WTC11 (cell line): ENCODE measurements around the gene TSPAN4. TPM values are rescaled to one million over a fixed set of nuclear protein-coding genes. Genes with fewer than 3 reads are reported as not detected.

Experiments
- ATAC-seq: fragments of 200-7000 bp; cut with Tn5 transposase; 2 replicates; pipeline ENCODE4 v1.10.0; 2021; ENCODE audit warnings: mild to moderate bottlenecking, moderate library complexity
- CTCF ChIA-PET: fragments of 300-600 bp; sonication (Branson Sonifier 250); formaldehyde crosslinking; loops from one replicate; lab custom pipeline; 2021; ENCODE audit warnings: antibody characterized with exemption; lab: Charles Lee
- POLR2A ChIA-PET: fragments of 350-600 bp; sonication (Branson Sonifier 250); formaldehyde crosslinking; loops from one replicate; lab custom pipeline; 2021; ENCODE audit warnings: antibody characterized with exemption; lab: Charles Lee
- DNase-seq: peaks from one replicate; pipeline ENCODE4 v3.0.0; 2021; ENCODE audit warnings: low spot score
- H3K27ac Mint-ChIP-seq: 2 replicates; pipeline ENCODE4 v1.8.0; 2021; ENCODE audit warnings: mixed read lengths
- H3K27me3 Mint-ChIP-seq: 2 replicates; pipeline ENCODE4 v1.8.0; 2021; ENCODE audit warnings: low read depth, mild to moderate bottlenecking, moderate library complexity, mixed read lengths
- H3K36me3 Mint-ChIP-seq: 2 replicates; pipeline ENCODE4 v1.8.0; 2021; ENCODE audit warnings: mixed read lengths
- H3K4me1 Mint-ChIP-seq: 2 replicates; pipeline ENCODE4 v1.8.0; 2022; ENCODE audit warnings: mixed read lengths
- H3K4me3 Mint-ChIP-seq: 2 replicates; pipeline ENCODE4 v1.8.0; 2021; ENCODE audit warnings: mild to moderate bottlenecking, moderate library complexity, mixed read lengths
- H3K9me3 Mint-ChIP-seq: 2 replicates; pipeline ENCODE4 v1.8.0; 2021; ENCODE audit warnings: mixed read lengths
- AFF4 ChIP-seq: sonication (generic); formaldehyde crosslinking; IDR thresholded peaks from 2 replicates; pipeline ENCODE4 v1.8.1; 2023; ENCODE audit warnings: mild to moderate bottlenecking, missing genetic modification reagents, borderline replicate concordance
- ATF3 ChIP-seq: sonication (generic); formaldehyde crosslinking; conservative IDR thresholded peaks from 2 replicates; pipeline ENCODE4 v1.8.1; 2022; ENCODE audit warnings: mild to moderate bottlenecking, missing genetic modification reagents
- ATF6 ChIP-seq: sonication (generic); formaldehyde crosslinking; IDR thresholded peaks from 2 replicates; pipeline ENCODE4 v1.8.1; 2023; ENCODE audit warnings: mild to moderate bottlenecking, missing genetic modification reagents
- CREM ChIP-seq: sonication (generic); formaldehyde crosslinking; IDR thresholded peaks from 2 replicates; pipeline ENCODE4 v1.8.1; 2022; ENCODE audit warnings: mild to moderate bottlenecking, missing genetic modification reagents, moderate library complexity
- ESRRA ChIP-seq: sonication (generic); formaldehyde crosslinking; IDR thresholded peaks from 2 replicates; pipeline ENCODE4 v1.8.1; 2022; ENCODE audit warnings: mild to moderate bottlenecking, missing genetic modification reagents, borderline replicate concordance
- FOXK1 ChIP-seq: sonication (generic); formaldehyde crosslinking; IDR thresholded peaks from 2 replicates; pipeline ENCODE4 v1.8.0; 2022; ENCODE audit warnings: mild to moderate bottlenecking, moderate library complexity, missing genetic modification reagents
- FOXP1 ChIP-seq: sonication (generic); formaldehyde crosslinking; IDR thresholded peaks from 2 replicates; pipeline ENCODE4 v1.8.0; 2022; ENCODE audit warnings: missing genetic modification reagents, mild to moderate bottlenecking, moderate library complexity, borderline replicate concordance
- FOXP4 ChIP-seq: sonication (generic); formaldehyde crosslinking; IDR thresholded peaks from 2 replicates; pipeline ENCODE4 v1.8.0; 2022; ENCODE audit warnings: mild to moderate bottlenecking, missing genetic modification reagents
- GABPB1 ChIP-seq: sonication (generic); formaldehyde crosslinking; IDR thresholded peaks from 2 replicates; pipeline ENCODE4 v1.8.1; 2023; ENCODE audit warnings: mild to moderate bottlenecking, missing genetic modification reagents
- HMGXB4 ChIP-seq: sonication (generic); formaldehyde crosslinking; IDR thresholded peaks from 2 replicates; pipeline ENCODE4 v1.8.1; 2023; ENCODE audit warnings: mild to moderate bottlenecking, moderate library complexity, missing genetic modification reagents
- JUN ChIP-seq: sonication (generic); formaldehyde crosslinking; IDR thresholded peaks from 2 replicates; pipeline ENCODE4 v1.8.0; 2023; ENCODE audit warnings: mild to moderate bottlenecking, missing genetic modification reagents
- KAT7 ChIP-seq: sonication (generic); formaldehyde crosslinking; IDR thresholded peaks from 2 replicates; pipeline ENCODE4 v1.8.1; 2023; ENCODE audit warnings: missing genetic modification reagents, mild to moderate bottlenecking, borderline replicate concordance
- PREB ChIP-seq: sonication (generic); formaldehyde crosslinking; IDR thresholded peaks from 2 replicates; pipeline ENCODE4 v1.8.1; 2022; ENCODE audit warnings: mild to moderate bottlenecking, missing genetic modification reagents, moderate library complexity, borderline replicate concordance
- PRRX2 ChIP-seq: fragments of 250-450 bp; sonication (Bioruptor Pico); IDR thresholded peaks from 2 replicates; pipeline ENCODE4 v1.8.0; 2021; ENCODE audit warnings: mild to moderate bottlenecking
- SOX15 ChIP-seq: fragments of 250-450 bp; sonication (Bioruptor Pico); IDR thresholded peaks from 2 replicates; pipeline ENCODE4 v1.9.0; 2021; ENCODE audit warnings: mild to moderate bottlenecking
- TCF7 ChIP-seq: sonication (generic); formaldehyde crosslinking; IDR thresholded peaks from 2 replicates; pipeline ENCODE4 v1.8.0; 2022; ENCODE audit warnings: mild to moderate bottlenecking, low read depth, missing genetic modification reagents, moderate library complexity
- TEAD4 ChIP-seq: sonication (generic); formaldehyde crosslinking; IDR thresholded peaks from 2 replicates; pipeline ENCODE4 v1.8.0; 2022; ENCODE audit warnings: mild to moderate bottlenecking, missing genetic modification reagents
- ZMAT4 ChIP-seq: fragments of 250-450 bp; sonication (Bioruptor Pico); IDR thresholded peaks from 2 replicates; pipeline ENCODE4 v1.9.0; 2021; ENCODE audit warnings: mild to moderate bottlenecking
- ZNF121 ChIP-seq: sonication (generic); formaldehyde crosslinking; IDR thresholded peaks from 2 replicates; pipeline ENCODE4 v1.8.0; 2023; ENCODE audit warnings: missing genetic modification reagents
- ZNF425 ChIP-seq: fragments of 250-450 bp; sonication (Bioruptor Pico); conservative IDR thresholded peaks from 2 replicates; pipeline ENCODE4 v1.9.0; 2021; ENCODE audit warnings: mild to moderate bottlenecking
- total RNA-seq: library from RNA; stranded (reverse); gene quantifications from 3 replicates; pipeline ENCODE4 v1.2.3, GENCODE V29; 2021

Gene TSPAN4
- total RNA-seq, 1 experiment from 2014 or later = 94.3 TPM

- POLR2A ChIA-PET = no interaction called here
- no peak overlapping the region for H3K4me3 Mint-ChIP-seq
- CTCF ChIA-PET = interaction anchor here (3.5 kb wide), 1 partner anchor 12 kb away, joined by 25 read pairs; the partner anchor contains the start of gene AP2A2
- peaks cover 12% of the 10 kb centered on the region for H3K4me1 Mint-ChIP-seq
- H3K27me3 Mint-ChIP-seq = no peaks in the 10 kb centered on the region
- TF ChIP-seq FOXP4 (no peak), SOX15 (no peak), TEAD4 (no peak), ZNF121 (CRISPR knock-in tag) (no peak)
- ATAC-seq = no peak
- H3K27ac Mint-ChIP-seq = no peak overlapping the region
- no peaks in the 10 kb centered on the region for H3K9me3 Mint-ChIP-seq
- H3K36me3 Mint-ChIP-seq = no peaks in the 10 kb centered on the region
- DNase-seq = no peak
These were observed 70.4 kb downstream of the TSPAN4 start for GRCh38 chr11:913043-913442.

GRCh38 chr11:914204-914603 is 71.6 kb downstream of the TSPAN4 start:
- ChIA-PET CTCF (no interaction called here), POLR2A (no interaction called here)
- ATAC-seq (no peak), DNase-seq (no peak)
- Mint-ChIP-seq H3K9me3 (no peaks in the 10 kb centered on the region), H3K36me3 (no peaks in the 10 kb centered on the region), H3K4me3 (no peak overlapping the region), H3K27me3 (no peaks in the 10 kb centered on the region), H3K4me1 (peaks cover 12% of the 10 kb centered on the region), H3K27ac (no peak overlapping the region)
- no peak for TF ChIP-seq TCF7 (CRISPR knock-in tag)
- no peak for TF ChIP-seq PREB (CRISPR knock-in tag)
- TF ChIP-seq ZMAT4 (CRISPR knock-in tag) = no peak
- TF ChIP-seq GABPB1 = no peak
- no peak for TF ChIP-seq ATF3 (CRISPR knock-in tag)
- TF ChIP-seq FOXP1 = no peak
- no peak for TF ChIP-seq CREM (CRISPR knock-in tag)
- TF ChIP-seq AFF4 (CRISPR knock-in tag) = no peak
- TF ChIP-seq ZNF425 (CRISPR knock-in tag) = no peak
- TF ChIP-seq JUN (CRISPR knock-in tag) = no peak
- TF ChIP-seq ESRRA (CRISPR knock-in tag) = no peak
- no peak for TF ChIP-seq FOXK1 (CRISPR knock-in tag)
- TF ChIP-seq PRRX2 (CRISPR knock-in tag) = no peak
- no peak for TF ChIP-seq HMGXB4 (CRISPR knock-in tag)
- TF ChIP-seq KAT7 (CRISPR knock-in tag) = no peak
- TF ChIP-seq ATF6 = no peak
